GM18870 (cell line): ENCODE data around the gene DYNLRB2.
A peak's percentile ranks its signal among the peaks of the same experiment; 100 is the strongest.

Source experiments
- ATAC-seq: cut with Tn5 transposase; IDR thresholded peaks from one replicate; pipeline ENCODE4 v1.9.1; 2021; ENCODE audit warnings: moderate library complexity; ENCODE audit not compliant: unreplicated experiment

DYNLRB2 gene

DNA sequence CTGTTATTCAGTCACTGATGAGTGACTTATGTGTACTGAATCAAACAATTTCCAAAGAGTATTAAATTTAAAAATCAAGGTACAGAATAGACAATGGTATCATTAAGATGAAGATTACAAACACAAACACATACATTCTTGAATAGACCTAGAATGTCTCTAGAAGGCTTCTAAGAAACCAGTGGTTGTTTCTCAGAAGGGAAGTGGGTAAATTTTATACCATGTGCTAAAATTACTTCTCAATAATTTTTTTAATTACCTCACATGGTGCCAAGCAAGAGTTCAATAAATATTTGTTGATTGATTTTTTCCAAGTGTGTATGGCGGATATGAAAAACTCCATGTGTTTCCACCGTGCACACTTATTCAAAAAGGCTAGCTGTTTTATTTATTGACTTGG is 6.4 kb downstream of the DYNLRB2 start:
- ATAC-seq = no peak

DNA sequence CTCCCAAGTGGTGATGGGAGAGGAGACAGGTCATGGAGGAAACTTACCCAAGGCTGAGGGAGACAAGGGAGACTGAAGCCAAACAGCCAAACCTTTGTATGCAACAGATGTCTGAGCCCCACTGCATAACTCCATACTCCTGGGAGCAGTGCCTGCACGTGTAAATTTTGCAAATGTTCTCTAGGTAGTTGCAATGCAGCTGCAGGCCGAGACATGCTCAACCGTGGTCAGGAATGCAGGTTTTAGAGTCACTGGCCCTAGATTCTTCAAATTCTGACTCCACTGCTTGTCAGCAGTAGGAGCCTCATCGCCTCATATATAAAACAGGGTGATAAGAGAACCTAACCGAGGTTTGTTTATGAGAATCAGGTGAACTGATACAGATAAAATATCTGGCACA is 11.5 kb downstream of the DYNLRB2 start:
- no peak for ATAC-seq

DNA sequence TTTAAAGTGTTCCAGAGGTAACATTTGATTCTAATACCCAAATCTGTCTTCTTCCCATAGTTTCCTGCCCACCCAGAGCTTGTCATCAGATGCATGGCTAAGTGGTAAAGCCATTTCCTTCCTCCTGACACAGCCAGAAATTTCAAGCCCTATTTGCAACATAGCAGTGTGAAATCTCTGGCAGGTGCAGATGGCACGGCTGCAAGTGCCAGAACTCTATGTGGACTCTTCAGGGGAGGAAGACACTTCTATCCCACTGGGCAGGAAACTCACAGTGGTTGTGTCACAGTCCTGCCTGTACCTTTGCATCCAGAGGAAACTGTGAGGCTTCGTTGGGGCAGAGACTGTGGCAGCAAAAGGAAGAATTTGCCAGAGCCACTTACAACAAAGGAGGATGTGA is 13.2 kb downstream of the DYNLRB2 start:
- ATAC-seq = no peak

DNA sequence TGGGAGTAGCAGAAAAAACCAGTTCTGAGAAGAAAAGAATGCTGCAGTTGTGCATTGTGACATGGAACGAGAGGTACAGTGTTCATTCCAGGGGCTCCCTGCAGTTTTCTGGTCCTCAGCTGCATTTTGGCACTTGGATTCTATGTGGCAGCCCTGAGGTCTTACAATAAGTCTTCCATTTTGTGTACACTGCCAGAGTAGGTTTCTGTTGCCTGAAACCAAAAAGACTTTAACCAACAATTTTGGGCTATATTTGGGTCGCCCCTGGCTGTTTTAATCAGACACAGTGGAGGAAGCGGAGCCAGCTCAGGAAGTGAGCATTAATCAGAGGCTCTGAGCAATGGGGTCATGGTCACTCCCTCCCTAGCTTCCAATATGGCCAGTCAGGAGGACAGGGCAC is 15.7 kb downstream of the DYNLRB2 start:
- ATAC-seq = no peak

DNA sequence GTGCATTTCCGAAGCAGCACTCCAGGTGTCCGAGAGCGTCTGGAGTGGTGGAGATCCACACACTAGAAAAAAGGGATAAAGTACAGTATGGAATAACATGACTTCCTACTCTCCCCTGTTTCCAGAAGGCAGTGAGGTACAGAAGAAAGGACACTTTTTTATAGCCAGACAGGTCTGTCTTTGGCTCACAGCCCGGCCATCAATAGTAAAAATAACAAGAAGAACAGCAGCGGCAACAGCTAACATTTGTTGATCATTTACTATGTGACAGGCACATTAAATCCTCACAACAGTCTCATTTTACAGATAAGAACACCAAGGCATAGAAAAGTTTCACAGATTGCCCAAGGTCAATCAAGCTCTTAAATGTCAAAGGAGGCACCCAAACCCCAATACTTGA is 16.2 kb downstream of the DYNLRB2 start:
- ATAC-seq = no peak

DNA sequence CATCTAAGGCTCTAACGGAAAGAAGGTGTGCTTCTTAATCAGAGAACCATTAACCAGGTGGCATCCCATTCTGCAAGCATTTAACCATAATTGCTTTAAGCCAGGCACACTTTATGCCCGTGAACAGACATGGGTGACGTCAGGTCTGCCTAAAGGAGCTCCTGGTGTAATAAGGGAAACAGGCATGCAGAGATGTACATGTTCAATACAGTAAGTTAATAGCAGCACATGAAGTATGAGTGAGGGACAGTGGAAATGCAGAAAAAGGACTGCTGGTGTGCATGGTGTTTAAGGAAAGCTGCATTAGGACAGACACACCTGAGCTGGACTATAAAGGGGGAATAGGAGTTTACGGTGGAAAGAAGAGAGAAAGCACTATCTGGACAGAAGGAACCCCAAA is 18.6 kb downstream of the DYNLRB2 start:
- ATAC-seq = no peak

DNA sequence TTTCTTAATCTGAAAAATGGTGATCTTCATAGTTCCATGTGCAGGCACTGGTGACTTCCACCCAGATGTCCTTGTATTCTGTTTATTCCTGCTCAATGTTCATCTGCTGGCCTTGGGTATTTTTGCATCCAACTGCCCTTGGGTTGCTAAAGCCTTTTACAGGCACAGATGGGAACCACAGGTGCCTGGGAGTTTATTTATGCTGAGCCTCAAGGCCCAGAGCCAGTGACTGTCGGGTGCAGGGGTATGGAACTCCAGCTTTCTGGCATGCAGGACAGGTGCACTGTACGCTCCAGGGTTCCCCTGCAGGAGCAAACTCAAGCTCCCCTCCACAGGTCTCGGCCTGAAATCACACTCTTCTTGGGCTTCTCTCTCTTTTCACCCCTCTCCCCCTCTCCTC is 22.3 kb downstream of the DYNLRB2 start:
- no peak for ATAC-seq

DNA sequence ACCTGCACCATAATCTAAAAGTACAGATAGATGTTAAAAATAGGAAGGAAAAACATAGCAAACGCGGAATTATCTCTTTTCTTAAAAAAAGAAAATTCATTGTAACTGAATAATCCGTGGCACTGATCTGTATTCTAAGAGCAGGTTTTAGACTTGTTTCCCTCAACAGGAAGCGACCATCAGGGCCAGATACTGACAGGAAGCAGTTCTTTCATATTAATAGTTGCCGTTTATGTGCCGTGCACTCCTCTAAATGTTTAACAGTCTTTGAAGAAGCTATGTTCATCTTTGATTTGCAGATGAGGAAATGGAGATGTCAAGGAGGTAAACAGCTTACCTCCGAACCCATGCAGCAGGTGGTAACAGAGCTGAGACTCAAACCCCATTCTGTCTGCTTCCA is 23.6 kb downstream of the DYNLRB2 start:
- no peak for ATAC-seq

DNA sequence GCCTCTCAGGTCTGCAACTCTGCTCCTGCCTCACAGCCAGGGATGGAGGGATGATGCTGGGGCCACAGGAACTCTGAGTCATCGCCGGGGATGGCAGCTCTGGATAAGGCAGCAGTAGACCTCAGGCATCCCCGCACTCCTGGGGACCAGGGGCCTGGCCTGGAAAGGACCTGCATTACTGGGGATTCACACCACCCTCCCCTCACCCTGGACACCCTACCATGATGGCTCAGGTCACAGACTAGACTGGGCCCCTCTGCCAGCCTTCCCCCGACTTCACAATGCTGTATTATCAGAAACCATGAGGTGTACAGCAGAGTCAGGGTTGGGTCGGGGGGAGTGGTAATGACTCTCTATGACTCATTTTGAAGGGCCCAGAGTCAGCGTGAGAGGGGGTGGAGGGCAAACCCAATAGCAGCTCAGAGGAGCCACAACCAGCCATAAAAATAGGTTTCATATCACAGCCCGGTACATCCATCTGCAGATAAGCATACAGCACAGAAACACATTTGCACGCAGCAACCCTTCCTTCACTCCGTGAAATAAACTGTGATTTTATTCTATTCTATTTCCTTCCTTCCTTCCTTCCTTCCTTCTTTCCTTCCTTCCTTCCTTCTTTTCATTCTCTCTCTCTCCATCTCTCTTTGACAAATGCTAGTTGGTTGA is 28.8 kb downstream of the DYNLRB2 start:
- ATAC-seq = no peak

DNA sequence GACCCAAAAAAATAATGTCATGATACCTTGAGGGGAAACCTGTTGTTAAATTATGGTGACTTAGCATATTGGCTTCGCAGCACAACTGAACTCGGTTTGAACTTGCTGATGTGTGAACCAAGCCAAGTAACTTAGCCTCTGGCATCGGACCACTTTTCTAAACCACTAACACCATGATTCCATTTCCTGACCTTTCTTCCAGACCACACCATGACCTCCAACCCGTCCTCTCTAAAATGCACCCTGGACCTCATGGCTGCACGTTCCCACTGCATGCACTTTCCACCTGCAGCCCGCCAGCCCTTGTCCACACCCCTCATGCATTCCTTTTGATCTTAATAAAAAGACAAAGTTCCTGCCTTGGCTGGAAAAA is 29.3 kb downstream of the DYNLRB2 start:
- ATAC-seq = no peak

DNA sequence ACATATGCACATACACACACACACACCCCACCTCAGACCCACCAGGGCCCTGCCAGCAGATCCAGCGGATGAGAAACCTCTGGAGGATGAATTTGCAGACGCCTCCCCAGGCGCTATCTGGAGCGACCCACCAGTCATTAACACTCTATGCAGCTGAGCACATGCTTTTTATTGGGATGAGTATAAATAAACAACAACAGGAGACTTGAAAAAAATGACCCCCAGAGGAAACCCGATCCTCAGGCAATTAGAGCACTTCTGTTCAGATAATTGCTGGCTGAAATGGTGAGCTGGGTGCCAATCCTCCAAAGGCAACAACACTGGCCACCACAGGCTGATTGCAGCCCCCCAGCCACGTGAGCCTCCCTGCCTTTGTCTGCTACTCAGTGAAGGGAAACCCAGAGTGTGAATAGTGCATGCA is 32.9 kb downstream of the DYNLRB2 start:
- no peak for ATAC-seq

DNA sequence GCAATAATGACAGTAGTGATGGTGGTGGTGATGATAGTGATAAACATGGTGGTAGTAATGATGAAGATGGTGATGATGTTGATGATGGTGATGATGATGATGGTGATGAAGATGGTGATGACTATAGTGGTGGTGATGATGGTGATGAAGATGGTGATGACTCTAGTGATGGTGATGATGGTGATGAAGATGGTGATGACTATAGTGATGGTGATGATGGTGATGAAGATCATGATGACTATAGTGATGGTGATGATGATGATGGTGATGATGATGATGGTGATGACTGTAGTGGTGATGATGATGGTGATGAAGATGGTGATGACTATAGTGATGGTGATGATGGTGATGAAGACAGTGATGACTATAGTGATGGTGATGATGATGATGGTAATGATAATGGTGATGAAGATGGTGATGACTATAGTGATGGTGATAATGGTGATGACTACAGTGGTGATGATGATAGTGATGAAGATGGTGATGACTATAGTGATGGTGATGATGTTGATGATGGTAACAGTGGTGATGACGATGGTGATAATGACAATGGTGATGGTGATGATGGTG is 35.6 kb downstream of the DYNLRB2 start:
- no peak for ATAC-seq

DNA sequence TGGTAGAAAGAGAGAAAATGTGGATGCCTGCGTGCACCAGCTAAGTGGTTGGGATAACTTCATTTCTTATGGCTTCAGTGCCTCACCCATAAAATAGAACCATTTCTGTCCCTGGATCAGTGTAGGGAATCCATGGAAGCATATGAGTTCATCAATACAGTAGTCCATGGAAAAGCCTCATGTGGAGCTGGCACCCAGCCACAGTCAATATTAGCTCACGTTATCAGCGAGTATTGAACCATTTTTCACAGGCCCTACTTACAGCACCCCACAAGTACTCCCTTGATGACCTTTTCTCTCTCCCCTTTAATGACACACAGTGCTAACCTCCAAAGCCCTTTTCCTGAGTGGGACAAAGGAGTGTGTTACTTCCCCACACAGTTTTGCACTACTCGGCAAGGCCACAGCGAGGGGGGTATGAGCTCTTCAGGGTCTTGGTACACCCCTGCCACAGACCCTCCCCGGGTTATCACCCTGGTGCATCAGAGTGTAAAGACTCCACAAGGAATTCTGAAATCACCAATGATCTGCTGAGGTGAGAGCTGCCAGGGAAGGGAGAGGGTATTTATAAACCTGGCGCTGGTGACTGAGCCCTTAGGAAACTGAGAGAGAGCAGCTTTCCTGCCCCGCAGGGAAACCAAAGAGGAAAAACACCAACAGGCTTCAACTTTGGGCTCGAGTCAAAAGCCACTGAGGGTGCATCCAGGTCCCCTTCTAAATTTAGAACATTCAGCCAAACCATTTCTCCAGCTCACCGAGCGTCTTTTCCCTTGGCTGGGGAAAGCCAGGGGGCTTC is 36.9 kb downstream of the DYNLRB2 start:
- no peak for ATAC-seq

DNA sequence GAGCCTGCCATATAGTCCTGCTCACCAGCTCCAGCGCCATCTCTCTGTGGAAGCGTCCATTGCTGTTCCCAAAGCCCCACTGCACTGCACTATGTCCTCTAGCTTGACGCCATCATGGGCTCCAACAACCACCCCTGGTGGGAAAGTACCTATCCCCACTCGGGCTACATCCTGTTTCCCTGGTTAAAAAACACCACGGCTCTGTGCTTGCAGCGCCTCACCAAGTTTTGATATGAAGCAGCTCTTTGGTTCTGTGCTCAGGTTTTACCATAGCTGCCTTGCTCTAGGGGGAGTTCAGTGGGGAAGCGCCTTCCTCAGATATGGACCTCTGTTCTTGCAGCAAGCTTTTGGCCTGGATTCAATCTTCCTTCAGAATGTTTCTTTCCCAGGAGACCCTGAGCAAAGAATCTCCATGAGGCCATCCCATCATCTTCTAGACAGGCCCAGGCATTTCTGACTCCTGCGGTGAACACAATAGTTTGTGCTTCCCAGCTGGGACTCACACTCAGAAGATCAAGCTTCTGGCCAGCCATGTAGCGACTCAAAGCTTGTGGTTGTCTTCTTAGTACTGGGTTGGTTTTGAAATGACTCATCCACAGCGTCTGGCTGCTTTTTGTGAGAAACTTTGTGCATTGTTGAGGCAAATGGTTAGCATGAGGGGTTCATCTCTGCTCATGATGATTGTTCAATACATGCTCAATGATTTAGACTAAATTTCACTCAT is 39.5 kb downstream of the DYNLRB2 start:
- peak; percentile 83 for ATAC-seq

DNA sequence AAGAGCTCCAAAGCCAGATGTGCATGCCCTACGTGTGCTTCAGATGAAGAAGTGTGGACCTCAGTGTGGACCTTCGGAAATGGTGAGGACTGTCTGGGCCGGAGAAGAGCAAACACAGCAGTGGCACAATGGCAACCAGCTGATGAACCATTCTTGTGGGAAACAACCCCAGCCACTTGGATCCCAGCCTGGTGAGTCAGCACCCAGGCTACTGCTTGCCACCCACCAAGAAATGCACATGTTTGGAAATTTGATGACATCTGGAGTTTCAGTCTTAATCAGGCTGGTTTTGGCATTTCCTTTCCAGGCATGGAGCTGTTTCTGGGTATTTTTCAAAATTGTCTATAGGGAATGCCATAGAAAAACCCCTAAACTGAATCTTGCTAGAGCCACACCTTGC is 42.7 kb downstream of the DYNLRB2 start:
- no peak for ATAC-seq

DNA sequence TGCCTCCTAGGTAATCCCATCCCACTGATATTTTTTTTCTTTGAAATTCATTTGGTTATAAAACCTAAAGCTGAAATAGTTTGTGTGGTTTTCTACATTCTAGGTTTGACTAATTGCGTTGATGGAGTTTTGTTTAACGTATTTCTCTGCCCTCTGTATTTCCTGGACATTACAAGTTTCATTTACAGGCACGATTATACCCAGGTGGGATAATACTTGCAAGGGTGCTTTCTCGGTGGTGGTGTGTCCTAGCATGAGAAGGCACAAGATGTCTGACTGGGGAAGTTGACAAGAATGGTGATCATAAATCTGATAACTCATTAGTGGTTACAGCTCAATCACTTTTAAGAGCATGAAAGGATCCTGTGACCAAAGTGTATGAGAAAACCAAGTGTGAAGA is 45.0 kb downstream of the DYNLRB2 start:
- ATAC-seq = peak; percentile 45

DNA sequence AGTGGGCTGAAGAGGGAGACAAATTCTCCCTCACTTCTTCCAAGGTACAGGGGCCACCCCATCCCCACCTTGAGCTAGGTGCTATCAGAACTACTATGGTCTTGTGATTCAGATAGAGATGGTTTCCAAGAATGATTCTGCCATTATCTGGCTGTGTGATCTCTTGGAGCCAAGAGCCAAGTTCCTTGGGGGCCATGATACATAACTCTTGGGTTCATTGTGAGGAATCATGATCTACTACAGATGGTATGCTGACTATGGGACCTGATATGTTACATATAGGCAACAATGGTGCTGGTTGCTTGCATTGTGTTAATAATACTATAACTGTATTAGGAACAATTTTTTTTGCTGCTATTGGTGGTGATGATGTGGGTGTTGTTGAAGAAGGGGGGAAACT is 45.7 kb downstream of the DYNLRB2 start:
- ATAC-seq = no peak

DNA sequence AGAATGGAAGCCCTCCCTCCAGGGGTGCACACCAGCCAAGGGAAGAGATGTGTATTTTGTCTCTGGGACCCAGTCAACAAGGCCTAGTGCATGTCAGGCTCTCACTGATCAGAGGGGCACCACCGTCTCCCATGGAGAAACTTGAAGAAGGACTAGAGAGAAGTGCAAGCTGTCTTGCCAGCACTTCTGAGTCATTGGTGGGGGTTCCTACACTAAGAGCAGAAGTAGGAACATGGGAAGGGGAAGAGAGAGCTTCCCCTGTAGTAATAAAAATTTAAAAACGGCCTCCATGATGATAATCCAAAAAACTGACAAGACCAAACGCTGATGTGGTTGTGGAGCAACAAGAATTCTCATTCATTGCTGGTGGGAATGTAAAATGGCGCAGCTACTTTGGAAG is 46.3 kb downstream of the DYNLRB2 start:
- ATAC-seq = no peak

DNA sequence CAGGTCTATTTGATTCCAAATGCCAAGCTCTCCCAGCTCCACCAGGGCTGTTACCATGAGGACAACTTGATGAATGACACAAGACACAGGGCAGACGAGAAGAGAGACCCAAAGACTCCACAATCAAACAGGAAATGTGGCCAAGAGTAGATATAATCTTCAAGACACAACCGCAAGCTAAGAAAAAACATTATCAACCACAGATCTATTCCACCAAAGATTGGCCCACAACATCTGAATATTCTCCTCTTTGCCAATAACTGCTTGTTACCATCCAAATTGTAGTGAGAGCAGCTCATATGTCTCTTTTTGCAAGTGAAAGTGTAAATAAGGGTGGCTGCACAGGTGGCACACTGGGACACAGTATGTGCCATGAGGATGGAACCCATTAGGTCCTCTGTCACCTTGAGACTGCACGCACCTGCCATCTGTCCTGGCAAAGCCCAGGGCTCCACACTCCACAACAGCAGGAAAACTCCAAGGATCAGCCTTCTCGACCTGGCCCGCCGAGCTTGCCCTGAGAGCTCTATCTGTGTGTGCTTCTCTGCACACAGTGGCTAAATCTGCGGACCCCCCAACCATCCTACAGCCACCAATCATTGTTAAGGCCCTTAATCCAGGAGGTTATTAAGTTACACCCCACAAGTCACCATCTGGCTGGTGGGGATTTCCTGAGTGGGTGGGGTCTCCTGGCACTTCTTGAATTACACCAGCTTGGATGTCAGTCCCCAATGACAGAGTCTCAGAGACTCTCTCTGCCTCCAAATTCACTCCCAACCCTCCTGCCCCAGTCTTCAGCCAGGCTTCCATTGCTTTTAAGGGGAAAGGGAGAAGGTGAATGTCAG is 50.5 kb downstream of the DYNLRB2 start:
- no peak for ATAC-seq

DNA sequence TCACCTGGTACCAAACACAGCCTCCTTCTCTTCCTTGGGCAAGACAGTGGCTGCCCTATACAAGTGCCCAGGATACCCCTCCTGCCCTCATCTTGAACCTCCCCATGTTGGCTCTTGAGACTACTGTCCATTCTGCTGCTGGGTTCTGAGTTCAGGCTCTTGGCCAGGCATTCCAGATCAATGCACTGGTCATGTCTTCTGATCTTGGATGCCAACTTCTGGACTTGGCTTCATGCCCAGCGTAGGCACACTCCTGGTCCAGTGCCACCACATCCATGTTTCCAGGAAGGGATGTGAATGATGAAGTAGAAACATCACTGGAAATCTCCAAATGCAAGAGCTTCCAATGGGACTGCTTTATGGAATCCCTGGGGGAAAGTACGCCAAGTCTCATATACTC is 51.5 kb downstream of the DYNLRB2 start:
- no peak for ATAC-seq

DNA sequence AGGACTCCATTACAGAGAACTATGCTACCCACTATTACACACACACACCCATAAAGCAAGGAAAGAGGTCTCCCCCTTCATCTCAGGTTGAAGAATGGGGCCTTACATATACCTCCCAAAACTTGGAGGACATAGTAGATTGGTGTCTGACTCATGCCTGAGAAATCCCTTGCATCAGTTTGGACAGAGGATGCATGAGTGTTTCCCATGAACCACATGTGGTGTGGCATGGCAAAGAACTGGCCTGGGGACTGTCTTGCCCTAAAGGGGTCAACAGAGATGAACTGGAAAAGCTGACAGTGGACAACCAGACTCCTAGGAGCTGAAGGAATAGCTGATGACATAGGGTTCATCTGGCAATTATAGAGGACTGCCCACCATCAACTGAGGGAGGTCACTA is 54.0 kb downstream of the DYNLRB2 start:
- ATAC-seq = no peak
